Colonic mucosa (tissue), 4 donors: ENCODE data around the gene ZMYND8. TPM values are rescaled to one million over a fixed set of nuclear protein-coding genes. Genes with fewer than 3 reads are reported as not detected.

Experiments used
- DNase-seq: peaks from one replicate; pipeline ENCODE4 v3.0.0-alpha.2; 2020
- H3K27ac ChIP-seq: fragments of 200-600 bp; one replicate; pipeline ENCODE4 v1.8.0; 2021
- H3K27me3 ChIP-seq: fragments of 200-600 bp; one replicate; pipeline ENCODE4 v1.8.0; 2021
- H3K36me3 ChIP-seq: fragments of 200-600 bp; one replicate; pipeline ENCODE4 v1.8.0; 2021
- H3K4me1 ChIP-seq: fragments of 200-600 bp; one replicate; pipeline ENCODE4 v1.8.0; 2021; ENCODE audit warnings: mild to moderate bottlenecking
- H3K4me3 ChIP-seq: fragments of 200-600 bp; one replicate; pipeline ENCODE4 v1.8.0; 2021
- H3K9ac ChIP-seq, 2 donors: one replicate each; pipeline ENCODE4 v1.7.0; 2013; ENCODE audit warnings: control low read depth in 2 of 2, low read depth in 2 of 2, low read length in 2 of 2
- H3K9me3 ChIP-seq: fragments of 200-600 bp; one replicate; pipeline ENCODE4 v1.8.0; 2021
- intact Hi-C: fragments of 100-400 bp; cut with DNase I; formaldehyde crosslinking; loops from one replicate; pipeline ENCODE4 v1.14.1; 2022
- total RNA-seq, 2 donors: library from RNA; stranded (reverse); fragmentation: NEBNext Ultra II Directional in 1 of 2; extraction: Animal tissue kit (Norgen Biotek cat#: 25700) in 1 of 2; gene quantifications; one replicate each; pipeline ENCODE4 v1.2.1, GENCODE V29; 2021
- TF ChIP-seq, protein P1 (sequence below): fragments of 200-600 bp; IDR thresholded peaks from one replicate; pipeline ENCODE4 v1.8.0; 2022; ENCODE audit warnings: antibody characterized with exemption, mild to moderate bottlenecking
- donor health status: healthy.
- donor health status: DM: no; HTN: no; CAD: no.
- donor health status: DM: no; HTN: no; CAD: no.

The ZMYND8 gene
- total RNA-seq, 2 donors from 2014 or later: 45.4 to 53.1 TPM

DNA sequence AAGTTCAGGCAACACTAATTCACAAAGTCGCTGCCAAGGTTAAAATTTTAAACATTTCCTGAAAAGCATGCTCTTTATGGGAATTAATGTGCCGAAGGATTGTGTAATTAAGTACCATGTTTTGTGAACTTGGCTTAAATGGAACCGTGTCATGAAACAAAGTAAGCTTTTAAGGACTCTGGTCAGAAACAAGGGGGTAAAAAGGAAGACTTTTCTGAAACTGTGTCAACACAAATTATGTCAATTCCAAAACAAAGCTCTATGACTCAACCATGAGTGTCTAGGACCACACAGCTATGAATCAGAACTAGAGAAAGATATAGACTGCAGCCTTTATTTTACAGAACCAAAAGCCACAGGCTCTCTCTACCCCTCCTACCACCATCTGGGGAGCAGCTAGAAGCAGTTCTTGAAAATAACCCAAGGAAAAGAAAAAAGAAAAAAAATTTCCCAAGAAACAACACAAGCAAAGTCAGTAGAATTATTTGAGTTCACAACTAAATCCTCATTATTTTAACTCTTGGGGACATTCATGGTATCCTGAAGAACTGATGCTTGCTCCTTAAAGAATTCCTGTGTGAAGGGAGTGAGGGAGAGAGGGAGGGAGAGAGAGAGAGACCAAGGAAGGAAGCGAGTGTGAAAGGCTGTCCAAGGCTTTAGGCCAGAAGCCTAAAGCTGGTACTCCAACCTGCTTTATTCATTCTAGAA lies 81.9 kb downstream of the ZMYND8 start:
- Histone ChIP-seq H3K36me3 (no peaks in the 10 kb centered on the region), H3K4me1 (no peaks in the 10 kb centered on the region), H3K27ac (peak overlapping the region; percentile 54), H3K27me3 (no peaks in the 10 kb centered on the region), H3K9me3 (no peaks in the 10 kb centered on the region), H3K9ac (no peak overlapping the region), H3K4me3 (no peak overlapping the region)
- TF ChIP-seq, protein P1, sequence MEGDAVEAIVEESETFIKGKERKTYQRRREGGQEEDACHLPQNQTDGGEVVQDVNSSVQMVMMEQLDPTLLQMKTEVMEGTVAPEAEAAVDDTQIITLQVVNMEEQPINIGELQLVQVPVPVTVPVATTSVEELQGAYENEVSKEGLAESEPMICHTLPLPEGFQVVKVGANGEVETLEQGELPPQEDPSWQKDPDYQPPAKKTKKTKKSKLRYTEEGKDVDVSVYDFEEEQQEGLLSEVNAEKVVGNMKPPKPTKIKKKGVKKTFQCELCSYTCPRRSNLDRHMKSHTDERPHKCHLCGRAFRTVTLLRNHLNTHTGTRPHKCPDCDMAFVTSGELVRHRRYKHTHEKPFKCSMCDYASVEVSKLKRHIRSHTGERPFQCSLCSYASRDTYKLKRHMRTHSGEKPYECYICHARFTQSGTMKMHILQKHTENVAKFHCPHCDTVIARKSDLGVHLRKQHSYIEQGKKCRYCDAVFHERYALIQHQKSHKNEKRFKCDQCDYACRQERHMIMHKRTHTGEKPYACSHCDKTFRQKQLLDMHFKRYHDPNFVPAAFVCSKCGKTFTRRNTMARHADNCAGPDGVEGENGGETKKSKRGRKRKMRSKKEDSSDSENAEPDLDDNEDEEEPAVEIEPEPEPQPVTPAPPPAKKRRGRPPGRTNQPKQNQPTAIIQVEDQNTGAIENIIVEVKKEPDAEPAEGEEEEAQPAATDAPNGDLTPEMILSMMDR: no peak
- DNase-seq: no peak
- intact Hi-C loops: loop anchor here (10.0 kb wide), 1 partner anchor 350 kb away; no protein-coding TSS in a partner anchor

DNA sequence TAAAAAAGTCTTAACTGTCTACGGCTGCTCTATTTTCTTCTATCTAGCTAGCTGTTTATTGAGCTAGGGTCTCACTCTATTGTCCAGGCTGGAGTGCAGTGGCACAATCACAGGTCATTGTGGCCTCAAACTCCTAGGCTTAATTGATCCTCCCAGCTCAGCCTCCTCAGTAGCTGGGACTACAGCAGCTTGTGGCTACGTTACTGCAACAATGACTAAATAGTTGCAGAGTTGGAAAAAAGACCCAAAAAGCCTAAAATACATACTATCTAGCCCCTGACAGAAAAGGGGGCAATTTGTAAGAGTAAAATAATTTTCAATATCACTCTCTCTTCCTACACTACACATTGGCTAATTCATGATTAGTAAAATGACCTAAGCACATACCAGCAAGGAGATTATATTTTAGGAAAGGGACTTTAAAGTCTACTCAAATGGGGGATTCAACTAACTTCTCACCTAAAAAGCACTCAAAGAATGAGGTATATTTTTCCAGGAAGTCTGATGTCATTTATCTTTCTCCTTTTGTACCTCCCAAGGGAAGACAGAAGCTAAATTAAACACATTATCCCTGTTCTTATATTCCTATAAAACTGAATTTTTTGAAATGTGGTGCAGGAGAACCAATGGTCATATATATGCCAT lies 82.8 kb downstream of the ZMYND8 start:
- Histone ChIP-seq H3K4me1 (no peaks in the 10 kb centered on the region), H3K27ac (peak overlapping the region; percentile 54), H3K27me3 (no peaks in the 10 kb centered on the region), H3K36me3 (no peaks in the 10 kb centered on the region), H3K9me3 (no peaks in the 10 kb centered on the region), H3K9ac (no peak overlapping the region), H3K4me3 (no peak overlapping the region)
- no peak for DNase-seq
- intact Hi-C loops: loop anchor here (2.0 to 10.0 kb wide), 2 partner anchors 111 to 351 kb away; no protein-coding TSS in a partner anchor
- TF ChIP-seq, protein P1: no peak

DNA sequence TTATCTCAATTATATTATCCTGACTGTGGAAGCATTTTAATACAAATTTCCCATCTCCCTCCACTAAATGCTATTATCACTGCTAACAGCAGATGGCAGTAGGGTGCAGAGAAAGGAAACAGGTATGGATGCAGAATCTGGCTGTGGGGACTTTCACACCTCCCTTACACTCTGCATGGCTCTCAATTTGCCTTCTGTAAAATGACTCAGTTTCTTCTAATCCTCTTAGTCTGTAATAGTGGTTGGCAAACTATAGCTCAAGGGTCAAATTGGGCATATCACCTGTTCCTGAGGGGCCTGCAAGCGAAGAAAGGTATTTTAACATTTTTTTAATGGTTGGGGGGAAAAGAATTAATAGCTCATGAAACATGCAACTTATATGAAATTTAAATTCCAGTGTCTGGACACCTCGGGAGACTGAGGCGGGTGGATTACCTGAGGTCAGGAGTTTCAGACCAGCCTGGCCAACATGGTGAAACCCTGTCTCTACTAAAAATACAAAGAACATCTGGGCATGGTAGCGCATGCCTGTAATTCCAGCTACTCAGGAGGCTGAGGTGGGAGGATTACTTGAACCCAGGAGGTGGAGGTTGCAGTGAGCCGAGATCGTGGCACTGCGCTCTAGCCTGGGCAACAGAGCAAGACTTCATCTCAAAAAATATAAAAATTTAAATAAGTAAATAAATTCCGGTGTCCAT lies 83.5 kb downstream of the ZMYND8 start:
- H3K9me3 ChIP-seq: no peaks in the 10 kb centered on the region
- H3K4me3 ChIP-seq: no peak overlapping the region
- intact Hi-C loops: loop anchor here (2.0 to 10.0 kb wide), 2 partner anchors 112 to 352 kb away; no protein-coding TSS in a partner anchor
- TF ChIP-seq, protein P1: peak; percentile 83
- H3K27me3 ChIP-seq: no peaks in the 10 kb centered on the region
- DNase-seq: peak; percentile 66
- H3K27ac ChIP-seq: peak overlapping the region; percentile 54
- no peaks in the 10 kb centered on the region for H3K4me1 ChIP-seq
- no peaks in the 10 kb centered on the region for H3K36me3 ChIP-seq
- no peak overlapping the region for H3K9ac ChIP-seq

DNA sequence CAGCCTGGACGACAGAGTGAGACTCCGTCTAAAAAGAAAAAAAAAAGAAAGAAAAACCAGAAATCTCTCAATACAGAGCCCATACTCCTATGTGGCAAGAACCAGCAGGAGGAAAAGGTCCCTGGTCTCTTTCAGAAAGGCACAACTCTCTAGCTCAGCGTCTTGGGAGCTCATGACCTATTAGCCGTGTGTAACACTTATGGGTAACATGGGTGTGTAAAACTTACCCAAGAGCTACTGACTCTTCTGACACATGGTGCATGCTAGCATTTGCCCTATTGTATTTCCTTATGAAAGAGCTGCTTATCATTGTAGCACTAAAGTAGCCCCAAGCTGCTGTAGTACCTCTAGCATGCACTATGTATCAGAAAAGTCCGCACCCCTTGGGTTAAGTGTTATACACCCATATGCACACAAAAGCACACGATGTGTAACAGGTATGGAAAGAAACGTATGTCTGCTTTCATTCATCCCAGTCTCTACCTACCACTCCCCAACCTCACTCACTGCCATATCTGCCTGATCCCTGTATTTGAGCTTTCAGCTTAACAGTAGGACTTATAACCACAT lies 85.4 kb downstream of the ZMYND8 start:
- no peak overlapping the region for H3K4me3 ChIP-seq
- no peak for DNase-seq
- no peak overlapping the region for H3K9ac ChIP-seq
- no peak overlapping the region for H3K27ac ChIP-seq
- no peaks in the 10 kb centered on the region for H3K36me3 ChIP-seq
- H3K4me1 ChIP-seq: no peaks in the 10 kb centered on the region
- H3K9me3 ChIP-seq: no peaks in the 10 kb centered on the region
- H3K27me3 ChIP-seq: no peaks in the 10 kb centered on the region
- TF ChIP-seq, protein P1: no peak
- intact Hi-C loops: loop anchor here (10.0 kb wide), 1 partner anchor 354 kb away; no protein-coding TSS in a partner anchor
